A549 (cell line): Measurements from ENCODE around the gene RILPL1.

ENCODE experiments used
- BHLHE40 ChIP-seq: IDR thresholded peaks from 2 replicates; pipeline ENCODE4 v1.6.1; 2012; ENCODE audit warnings: low read depth, low read length, inconsistent platforms
- CBX2 ChIP-seq: fragments of 200-600 bp; sonication (generic); IDR thresholded peaks from 2 replicates; pipeline ENCODE4 v1.6.1; 2016; ENCODE audit warnings: low read depth, mild to moderate bottlenecking, borderline replicate concordance
- EHMT2 ChIP-seq: fragments of 200-600 bp; sonication (generic); IDR thresholded peaks from 2 replicates; pipeline ENCODE4 v1.6.1; 2016; ENCODE audit warnings: antibody characterized with exemption, low read depth, mild to moderate bottlenecking, moderate library complexity
- EP300 ChIP-seq, 2 experiments: fragments of >200 bp; sonication (Bioruptor Twin); formaldehyde crosslinking; IDR thresholded peaks; 2 replicates in 1 of 2; 3 replicates in 1 of 2; pipeline ENCODE4 v1.6.1; 2016 to 2017
- JUNB ChIP-seq: fragments of >200 bp; sonication (Bioruptor Twin); formaldehyde crosslinking; IDR thresholded peaks from 2 replicates; pipeline ENCODE4 v1.6.1; 2016
- MYC ChIP-seq: IDR thresholded peaks from 2 replicates; pipeline ENCODE4 v1.6.1; 2012; ENCODE audit warnings: mild to moderate bottlenecking, inconsistent platforms, low read length, improper control_type of control experiment, borderline replicate concordance
- POLR2A ChIP-seq: IDR thresholded peaks from 2 replicates; pipeline ENCODE4 v1.6.1; 2012; ENCODE audit warnings: mild to moderate bottlenecking, low read length
- RARB ChIP-seq: fragments of 250-450 bp; sonication (Bioruptor Pico); IDR thresholded peaks from 2 replicates; pipeline ENCODE4 v1.8.0; 2021; ENCODE audit warnings: mild to moderate bottlenecking, moderate library complexity
- SREBF2 ChIP-seq: fragments of 450-650 bp; IDR thresholded peaks from 2 replicates; pipeline ENCODE4 v1.6.1; 2014; ENCODE audit warnings: mild to moderate bottlenecking, moderate library complexity
- USF2 ChIP-seq: fragments of 450-650 bp; IDR thresholded peaks from 2 replicates; pipeline ENCODE4 v1.6.1; 2014; ENCODE audit warnings: antibody characterized with exemption
- TF ChIP-seq, protein P1 (sequence below): fragments of >200 bp; sonication (Bioruptor Twin); formaldehyde crosslinking; IDR thresholded peaks from 3 replicates; pipeline ENCODE4 v1.5.1; 2016
- TF ChIP-seq, protein P2 (sequence below): fragments of 150-350 bp; IDR thresholded peaks from 2 replicates; pipeline ENCODE4 v1.6.1; 2014; ENCODE audit warnings: low read depth, mild to moderate bottlenecking, low read length

GRCh38 chr12:123450636-123451035 is 82.9 kb downstream of the RILPL1 start:
- TF ChIP-seq BHLHE40 (no peak), POLR2A (no peak), CBX2 (no peak), SREBF2 (no peak), EP300 (IDR thresholded peaks at IDR 0.05) (no peak), EHMT2 (no peak), JUNB (no peak), RARB (CRISPR knock-in tag) (no peak), USF2 (no peak), MYC (no peak)
- TF ChIP-seq, protein P1, sequence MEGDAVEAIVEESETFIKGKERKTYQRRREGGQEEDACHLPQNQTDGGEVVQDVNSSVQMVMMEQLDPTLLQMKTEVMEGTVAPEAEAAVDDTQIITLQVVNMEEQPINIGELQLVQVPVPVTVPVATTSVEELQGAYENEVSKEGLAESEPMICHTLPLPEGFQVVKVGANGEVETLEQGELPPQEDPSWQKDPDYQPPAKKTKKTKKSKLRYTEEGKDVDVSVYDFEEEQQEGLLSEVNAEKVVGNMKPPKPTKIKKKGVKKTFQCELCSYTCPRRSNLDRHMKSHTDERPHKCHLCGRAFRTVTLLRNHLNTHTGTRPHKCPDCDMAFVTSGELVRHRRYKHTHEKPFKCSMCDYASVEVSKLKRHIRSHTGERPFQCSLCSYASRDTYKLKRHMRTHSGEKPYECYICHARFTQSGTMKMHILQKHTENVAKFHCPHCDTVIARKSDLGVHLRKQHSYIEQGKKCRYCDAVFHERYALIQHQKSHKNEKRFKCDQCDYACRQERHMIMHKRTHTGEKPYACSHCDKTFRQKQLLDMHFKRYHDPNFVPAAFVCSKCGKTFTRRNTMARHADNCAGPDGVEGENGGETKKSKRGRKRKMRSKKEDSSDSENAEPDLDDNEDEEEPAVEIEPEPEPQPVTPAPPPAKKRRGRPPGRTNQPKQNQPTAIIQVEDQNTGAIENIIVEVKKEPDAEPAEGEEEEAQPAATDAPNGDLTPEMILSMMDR: no peak
- TF ChIP-seq, protein P2, sequence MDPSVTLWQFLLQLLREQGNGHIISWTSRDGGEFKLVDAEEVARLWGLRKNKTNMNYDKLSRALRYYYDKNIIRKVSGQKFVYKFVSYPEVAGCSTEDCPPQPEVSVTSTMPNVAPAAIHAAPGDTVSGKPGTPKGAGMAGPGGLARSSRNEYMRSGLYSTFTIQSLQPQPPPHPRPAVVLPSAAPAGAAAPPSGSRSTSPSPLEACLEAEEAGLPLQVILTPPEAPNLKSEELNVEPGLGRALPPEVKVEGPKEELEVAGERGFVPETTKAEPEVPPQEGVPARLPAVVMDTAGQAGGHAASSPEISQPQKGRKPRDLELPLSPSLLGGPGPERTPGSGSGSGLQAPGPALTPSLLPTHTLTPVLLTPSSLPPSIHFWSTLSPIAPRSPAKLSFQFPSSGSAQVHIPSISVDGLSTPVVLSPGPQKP: no peak
